OCI-LY7 (cell line): ENCODE data around the gene SLC25A39.

Experiments
- EZH2phosphoT487 ChIP-seq: fragments of 200-600 bp; sonication (generic); IDR thresholded peaks from 2 replicates; pipeline ENCODE4 v1.6.1; 2018; ENCODE audit warnings: low read depth, borderline replicate concordance, mild to moderate bottlenecking, mixed run types, antibody characterized with exemption, low read length, moderate library complexity, mixed read lengths
- TF ChIP-seq, protein P1 (sequence below): fragments of 200-600 bp; sonication (generic); conservative IDR thresholded peaks from 2 replicates; pipeline ENCODE4 v1.5.1; 2014; ENCODE audit warnings: mild to moderate bottlenecking, antibody characterized with exemption, low read length, moderate library complexity, mixed read lengths

DNA sequence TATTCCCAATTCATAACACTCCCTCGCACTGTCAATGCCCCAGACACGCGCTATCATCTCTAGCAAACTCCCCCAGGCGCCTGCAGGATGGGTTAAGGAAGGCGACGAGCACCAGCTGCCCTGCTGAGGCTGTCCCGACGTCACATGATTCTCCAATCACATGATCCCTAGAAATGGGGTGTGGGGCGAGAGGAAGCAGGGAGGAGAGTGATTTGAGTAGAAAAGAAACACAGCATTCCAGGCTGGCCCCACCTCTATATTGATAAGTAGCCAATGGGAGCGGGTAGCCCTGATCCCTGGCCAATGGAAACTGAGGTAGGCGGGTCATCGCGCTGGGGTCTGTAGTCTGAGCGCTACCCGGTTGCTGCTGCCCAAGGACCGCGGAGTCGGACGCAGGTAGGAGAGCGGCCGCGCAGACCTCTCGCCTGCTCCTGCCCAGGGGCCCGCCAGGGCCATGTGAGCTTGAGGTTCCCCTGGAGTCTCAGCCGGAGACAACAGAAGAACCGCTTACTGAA, 20.4 kb upstream of the SLC25A39 start, which contains the start of gene GRN:
- TF ChIP-seq, protein P1, sequence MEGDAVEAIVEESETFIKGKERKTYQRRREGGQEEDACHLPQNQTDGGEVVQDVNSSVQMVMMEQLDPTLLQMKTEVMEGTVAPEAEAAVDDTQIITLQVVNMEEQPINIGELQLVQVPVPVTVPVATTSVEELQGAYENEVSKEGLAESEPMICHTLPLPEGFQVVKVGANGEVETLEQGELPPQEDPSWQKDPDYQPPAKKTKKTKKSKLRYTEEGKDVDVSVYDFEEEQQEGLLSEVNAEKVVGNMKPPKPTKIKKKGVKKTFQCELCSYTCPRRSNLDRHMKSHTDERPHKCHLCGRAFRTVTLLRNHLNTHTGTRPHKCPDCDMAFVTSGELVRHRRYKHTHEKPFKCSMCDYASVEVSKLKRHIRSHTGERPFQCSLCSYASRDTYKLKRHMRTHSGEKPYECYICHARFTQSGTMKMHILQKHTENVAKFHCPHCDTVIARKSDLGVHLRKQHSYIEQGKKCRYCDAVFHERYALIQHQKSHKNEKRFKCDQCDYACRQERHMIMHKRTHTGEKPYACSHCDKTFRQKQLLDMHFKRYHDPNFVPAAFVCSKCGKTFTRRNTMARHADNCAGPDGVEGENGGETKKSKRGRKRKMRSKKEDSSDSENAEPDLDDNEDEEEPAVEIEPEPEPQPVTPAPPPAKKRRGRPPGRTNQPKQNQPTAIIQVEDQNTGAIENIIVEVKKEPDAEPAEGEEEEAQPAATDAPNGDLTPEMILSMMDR: no peak
- no peak for TF ChIP-seq EZH2phosphoT487
